H1 (cell line): ENCODE data around the gene DMWD. TPM values are rescaled to one million over a fixed set of nuclear protein-coding genes. Genes with fewer than 3 reads are reported as not detected.
A peak's percentile ranks its signal among the peaks of the same experiment; 100 is the strongest.

Experiments used
- CTCF ChIA-PET: fragments of 300-600 bp; sonication (Branson Sonifier 250); formaldehyde crosslinking; loops from one replicate; lab custom pipeline; 2021; ENCODE audit not compliant: partially characterized antibody; lab: Charles Lee
- POLR2A ChIA-PET: fragments of 300-600 bp; sonication (Branson Sonifier 250); formaldehyde crosslinking; loops from one replicate; lab custom pipeline; 2021; ENCODE audit warnings: inconsistent platforms; ENCODE audit not compliant: partially characterized antibody; lab: Charles Lee
- DNase-seq, 2 experiments: peaks; one replicate each; pipeline versions ENCODE4 v3.0.0 to v3.0.0-alpha.2; 2010 to 2022; ENCODE audit warnings: low spot score in 2 of 2, low read depth in 1 of 2, mixed read lengths in 1 of 2
- FAIRE-seq: peaks from 2 replicates; lab custom pipeline; 2011; peaks lifted over from hg19 to GRCh38; lab: Jason Lieb, UNC
- H2AFZ ChIP-seq: 2 replicates; pipeline ENCODE4 v1.8.1; 2012; ENCODE audit warnings: low read length, inconsistent platforms
- H2AK5ac ChIP-seq: 2 replicates; pipeline ENCODE4 v1.6.1; 2013; ENCODE audit warnings: low read depth, low read length
- H2BK120ac ChIP-seq: replicated peaks from 2 replicates; pipeline ENCODE3; 2013; ENCODE audit warnings: low read depth, low read length, inconsistent platforms
- H2BK12ac ChIP-seq: 2 replicates; pipeline ENCODE4 v1.6.1; 2013; ENCODE audit warnings: low read depth, low read length
- H2BK15ac ChIP-seq: 2 replicates; pipeline ENCODE4 v1.6.1; 2013; ENCODE audit warnings: low read length
- H2BK20ac ChIP-seq: 2 replicates; pipeline ENCODE4 v1.6.1; 2013; ENCODE audit warnings: low read length
- H2BK5ac ChIP-seq: 2 replicates; pipeline ENCODE4 v1.6.1; 2013; ENCODE audit warnings: low read depth, low read length
- H3K14ac ChIP-seq: 2 replicates; pipeline ENCODE4 v1.6.1; 2013; ENCODE audit warnings: inconsistent platforms; ENCODE audit not compliant: insufficient read length
- H3K18ac ChIP-seq: 2 replicates; pipeline ENCODE4 v1.6.1; 2013; ENCODE audit warnings: low read length; ENCODE audit errors: extremely low read depth
- H3K23ac ChIP-seq: 2 replicates; pipeline ENCODE4 v1.6.1; 2013; ENCODE audit warnings: inconsistent platforms; ENCODE audit not compliant: insufficient read length
- H3K23me2 ChIP-seq: 2 replicates; pipeline ENCODE4 v1.6.1; 2013; ENCODE audit warnings: low read depth, low read length
- H3K27ac ChIP-seq: 2 replicates; pipeline ENCODE4 v1.6.1; 2011; ENCODE audit warnings: low read depth, low read length, inconsistent platforms
- H3K27me3 ChIP-seq, 4 experiments: replicated peaks in 1 of 4; 1 replicate in 1 of 4; 2 replicates in 3 of 4; pipeline versions ENCODE4 v1.6.1 to v1.8.1; 2011 to 2013; ENCODE audit warnings: low read length in 3 of 4, mild to moderate bottlenecking in 3 of 4, inconsistent platforms in 2 of 4, mixed read lengths in 2 of 4, moderate library complexity in 1 of 4; ENCODE audit not compliant: control insufficient read depth in 3 of 4, insufficient read depth in 3 of 4; ENCODE audit errors: extremely low read depth in 1 of 4
- H3K36me3 ChIP-seq, 4 experiments: 2 replicates each; pipeline versions ENCODE4 v1.6.1 to v1.8.1; 2011 to 2013; ENCODE audit warnings: mild to moderate bottlenecking in 4 of 4, low read length in 3 of 4, moderate library complexity in 2 of 4, control low read depth in 1 of 4, inconsistent platforms in 1 of 4; ENCODE audit not compliant: insufficient read depth in 4 of 4, control insufficient read depth in 2 of 4
- H3K4ac ChIP-seq: replicated peaks from 2 replicates; pipeline ENCODE3; 2013; ENCODE audit warnings: low read length, low read depth, mixed read lengths, inconsistent platforms; ENCODE audit not compliant: insufficient read length
- H3K4me1 ChIP-seq, 4 experiments: replicated peaks in 1 of 4; 1 replicate in 1 of 4; 2 replicates in 3 of 4; pipeline versions ENCODE4 v1.6.1 to v1.8.1; 2011 to 2013; ENCODE audit warnings: low read length in 3 of 4, inconsistent platforms in 2 of 4, mixed read lengths in 1 of 4; ENCODE audit not compliant: insufficient read depth in 4 of 4, control insufficient read depth in 3 of 4
- H3K4me2 ChIP-seq, 2 experiments: 2 replicates each; pipeline versions ENCODE4 v1.6.1 to v1.8.1; 2011 to 2013; ENCODE audit warnings: low read depth in 2 of 2, low read length in 2 of 2, control low read depth in 1 of 2, inconsistent platforms in 1 of 2, mild to moderate bottlenecking in 1 of 2; ENCODE audit not compliant: insufficient read depth in 1 of 2
- H3K4me3 ChIP-seq, 4 experiments: fragments of 200-600, 300-600 bp in 1 of 4; sonication (generic), shearing (Covaris generic), sonication (Bioruptor Twin) in 1 of 4; 2 replicates each; pipeline versions ENCODE4 v1.5.1 to v1.8.1; 2011 to 2016; ENCODE audit warnings: low read length in 4 of 4, low read depth in 3 of 4, control low read depth in 2 of 4, inconsistent platforms in 2 of 4, mild to moderate bottlenecking in 2 of 4, mixed read lengths in 1 of 4, moderate library complexity in 1 of 4; ENCODE audit not compliant: insufficient read depth in 2 of 4; ENCODE audit errors: extremely low read depth in 1 of 4
- H3K56ac ChIP-seq: replicated peaks from 2 replicates; pipeline ENCODE3; 2013; ENCODE audit warnings: low read depth, mild to moderate bottlenecking, mixed read lengths, low read length, inconsistent platforms; ENCODE audit not compliant: insufficient read length
- H3K79me1 ChIP-seq: 2 replicates; pipeline ENCODE4 v1.6.1; 2013; ENCODE audit warnings: low read depth, low read length, control low read depth
- H3K79me2 ChIP-seq, 2 experiments: 2 replicates each; pipeline versions ENCODE4 v1.6.1 to v1.8.1; 2012 to 2013; ENCODE audit warnings: low read length in 2 of 2, mild to moderate bottlenecking in 2 of 2, inconsistent platforms in 1 of 2; ENCODE audit not compliant: insufficient read depth in 2 of 2, control insufficient read depth in 1 of 2
- H3K9ac ChIP-seq, 4 experiments: replicated peaks in 1 of 4; 1 replicate in 1 of 4; 2 replicates in 3 of 4; pipeline versions ENCODE4 v1.6.1 to v1.8.1; 2011 to 2013; ENCODE audit warnings: low read depth in 3 of 4, low read length in 3 of 4, control low read depth in 2 of 4, mild to moderate bottlenecking in 2 of 4, moderate library complexity in 2 of 4, inconsistent platforms in 1 of 4; ENCODE audit errors: extremely low read depth in 1 of 4
- H3K9me3 ChIP-seq, 2 experiments: 2 replicates each; pipeline versions ENCODE4 v1.6.1 to v1.8.1; 2012 to 2013; ENCODE audit warnings: mild to moderate bottlenecking in 2 of 2, moderate library complexity in 2 of 2, control low read depth in 1 of 2, inconsistent platforms in 1 of 2, low read depth in 1 of 2, low read length in 1 of 2, mixed read lengths in 1 of 2; ENCODE audit not compliant: insufficient read depth in 2 of 2
- H4K20me1 ChIP-seq, 2 experiments: replicated peaks in 1 of 2; 2 replicates each; pipeline versions ENCODE3 to v1.8.1; 2011 to 2013; ENCODE audit warnings: inconsistent platforms in 2 of 2, low read length in 2 of 2, mild to moderate bottlenecking in 1 of 2; ENCODE audit not compliant: insufficient read depth in 2 of 2, control insufficient read depth in 1 of 2
- H4K5ac ChIP-seq: 2 replicates; pipeline ENCODE4 v1.6.1; 2013; ENCODE audit warnings: low read length, low read depth, mixed read lengths, inconsistent platforms; ENCODE audit not compliant: insufficient read length
- H4K8ac ChIP-seq: 2 replicates; pipeline ENCODE4 v1.8.0; 2013; ENCODE audit warnings: mild to moderate bottlenecking, moderate library complexity, low read length, inconsistent platforms; ENCODE audit not compliant: insufficient read depth; ENCODE audit errors: extremely low read depth
- H4K91ac ChIP-seq: replicated peaks from 2 replicates; pipeline ENCODE3; 2013; ENCODE audit warnings: low read length, mixed read lengths, inconsistent platforms; ENCODE audit not compliant: insufficient read length
- KDM5A ChIP-seq: fragments of 200-600 bp; IDR thresholded peaks from 2 replicates; pipeline ENCODE4 v1.7.1; 2012; ENCODE audit warnings: mild to moderate bottlenecking, low read length, inconsistent platforms, mixed read lengths
- MAFK ChIP-seq: IDR thresholded peaks from 2 replicates; pipeline ENCODE4 v1.6.1; 2012; ENCODE audit warnings: low read depth, mild to moderate bottlenecking, improper control_type of control experiment, low read length
- TCF12 ChIP-seq: IDR thresholded peaks from 2 replicates; pipeline ENCODE4 v1.6.1; 2011; ENCODE audit warnings: low read depth, mild to moderate bottlenecking, low read length
- WGBS, 2 experiments: shearing (Covaris generic) in 1 of 2; methylation state at CpG; one replicate each; pipeline versions ENCODE4 v1.1.6 to v1.1.7; 2013 to 2015; ENCODE audit warnings: low lambda C conversion rate in 2 of 2, mixed read lengths in 2 of 2, inconsistent platforms in 1 of 2, low coverage in 1 of 2, missing lambda C conversion rate in 1 of 2; ENCODE audit not compliant: insufficient replicate concordance in 2 of 2, insufficient coverage in 1 of 2, insufficient read length in 1 of 2; ENCODE audit errors: extremely low coverage in 1 of 2, missing lambda C conversion rate in 1 of 2; 5-methylcytosine and 5-hydroxymethylcytosine counted together
- polyA plus RNA-seq, 7 experiments: library from polyadenylated mRNA; depleted of rRNA in 3 of 7; stranded (reverse) in 5 of 7; unstranded in 2 of 7; fragments of >200 nt in 5 of 7; fragments of 200-250 nt in 2 of 7; gene quantifications; 1 replicate in 5 of 7; 2 replicates in 1 of 7; 4 replicates in 1 of 7; pipeline versions ENCODE4 v1.2.1 to v1.2.3, GENCODE V29; 2011 to 2013; ENCODE audit warnings: missing spikeins in 2 of 7, mixed read lengths in 2 of 7
- total RNA-seq: library from RNA; stranded (reverse); fragmentation: NEBNext Ultra II Directional; extraction: Animal tissue kit (Norgen Biotek cat#: 25700); gene quantifications from 2 replicates; pipeline ENCODE4 v1.2.1, GENCODE V29; 2021

The DMWD gene
- total and polyA plus RNA-seq, 2 of the 8 experiments (the other 6 are each of a cell fraction or from before 2014, with no cell fraction given) = 13.6 to 41.0 TPM

DNA sequence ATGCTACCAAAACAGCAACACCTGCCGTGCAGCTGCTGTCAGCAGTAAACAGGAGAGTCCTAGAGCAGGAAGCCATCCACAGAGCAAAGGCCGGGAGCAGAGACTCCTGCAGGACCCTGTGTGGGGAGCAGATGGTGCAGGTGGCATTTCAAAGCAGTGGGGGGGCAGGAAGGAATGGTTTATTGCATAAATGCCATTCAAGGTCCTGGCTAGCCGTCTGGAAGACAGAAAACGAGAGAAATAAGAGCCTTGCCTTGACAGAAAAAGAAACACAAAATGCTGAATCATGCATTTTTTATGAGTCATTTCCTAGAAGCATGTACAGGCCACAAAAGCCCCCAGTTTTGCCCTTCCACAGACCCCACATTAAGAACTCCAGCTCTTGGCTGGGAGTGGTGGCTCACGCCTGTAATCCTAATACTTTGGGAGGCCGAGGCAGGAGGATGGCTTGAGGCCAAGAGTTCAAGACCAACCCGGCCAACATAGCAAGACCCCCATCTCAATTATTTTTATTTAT, 17.1 kb upstream of the DMWD start:
- H3K79me2 ChIP-seq = no peaks in the 10 kb centered on the region
- peaks cover 1% of the 10 kb centered on the region; the same call in 1 of the 2 replicates for H3K23me2 ChIP-seq
- H3K4me1 ChIP-seq = peaks cover 0 to 5% (median 4%) of the 10 kb centered on the region in 4 experiments; a peak in 5 of 7 replicates
- H3K18ac ChIP-seq = peak overlapping the region; percentile 48; the same call in 1 of the 2 replicates
- H4K8ac ChIP-seq = no peak overlapping the region
- 72% methylated on average over 7 of the region's 7 CpGs; no CpG with 5 or more reads in 1 of the 2 experiments for WGBS, 2 experiments
- H2BK12ac ChIP-seq = 0 out of 2 replicates have a peak overlapping the region, but pooled peaks have one; percentile 39
- H3K79me1 ChIP-seq = no peaks in the 10 kb centered on the region
- ChIA-PET POLR2A (interaction anchor here (9.9 to 12.6 kb wide), 2 partner anchors 6 to 39 kb away, joined by 106 to 175 read pairs; partner anchors contain the start of gene SIX5), CTCF (interaction anchor here (0.6 to 2.2 kb wide), 6 partner anchors 10 to 31 kb away, joined by 3 to 14 read pairs (median 4); no protein-coding TSS in a partner anchor)
- no peak overlapping the region for H3K9ac ChIP-seq
- no peak overlapping the region for H3K4ac ChIP-seq
- H2BK20ac ChIP-seq = no peak overlapping the region
- H3K23ac ChIP-seq = no peak overlapping the region
- H2AK5ac ChIP-seq = no peak overlapping the region
- DNase-seq (no peak), FAIRE-seq (no peak)
- H3K56ac ChIP-seq = no peak overlapping the region
- H4K5ac ChIP-seq = no peak overlapping the region
- no peaks in the 10 kb centered on the region for H3K36me3 ChIP-seq
- H3K27me3 ChIP-seq = peaks cover 0 to 2% (median 0%) of the 10 kb centered on the region in 4 experiments; a peak in 3 of 7 replicates
- H2BK15ac ChIP-seq = no peak overlapping the region
- no peak overlapping the region for H4K91ac ChIP-seq
- H2AFZ ChIP-seq = no peak overlapping the region
- H2BK120ac ChIP-seq = no peak overlapping the region
- no peaks in the 10 kb centered on the region; a peak in 1 of 4 replicates for H3K9me3 ChIP-seq
- no peak overlapping the region for H3K14ac ChIP-seq
- H3K4me2 ChIP-seq = peak overlapping the region in 1 of 2 experiments; percentile 3; a peak in 1 of 4 replicates
- H2BK5ac ChIP-seq = no peak overlapping the region
- no peak overlapping the region for H3K4me3 ChIP-seq
- no peak overlapping the region for H3K27ac ChIP-seq
- TF ChIP-seq MAFK (peak; percentile 86), KDM5A (no peak), TCF12 (peak; percentile 83)
- no peaks in the 10 kb centered on the region for H4K20me1 ChIP-seq
